ENCODE measurements around the gene ATL2.
"Not testable (repeated sequence)": the region's sequence is repeated elsewhere in the genome, so short reads cannot be mapped to it uniquely, and the experiment has no call there.

ATL2 gene

DNA sequence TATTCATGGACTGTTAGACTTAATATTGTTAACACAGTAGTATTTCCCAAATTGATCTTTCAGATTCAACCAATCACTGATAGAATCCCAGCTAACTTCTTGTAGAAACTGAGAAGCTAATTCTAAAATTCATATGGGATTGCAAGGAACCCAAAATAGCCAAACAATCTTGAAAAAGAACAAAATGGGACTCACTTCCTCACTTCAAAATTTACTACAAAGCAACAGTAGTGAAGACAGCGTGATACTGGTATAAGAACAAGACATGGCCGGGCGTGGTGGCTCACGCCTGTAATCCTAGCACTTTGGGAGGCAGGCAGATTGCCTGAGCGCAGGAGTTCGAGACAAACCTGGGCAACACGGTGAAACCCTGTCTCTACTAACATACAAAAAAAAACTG, 46.3 kb downstream of the ATL2 start:
- no peak overlapping the region for H3K4me3 ChIP-seq (ENCODE audit: low read length)
- TF ChIP-seq, protein P1, sequence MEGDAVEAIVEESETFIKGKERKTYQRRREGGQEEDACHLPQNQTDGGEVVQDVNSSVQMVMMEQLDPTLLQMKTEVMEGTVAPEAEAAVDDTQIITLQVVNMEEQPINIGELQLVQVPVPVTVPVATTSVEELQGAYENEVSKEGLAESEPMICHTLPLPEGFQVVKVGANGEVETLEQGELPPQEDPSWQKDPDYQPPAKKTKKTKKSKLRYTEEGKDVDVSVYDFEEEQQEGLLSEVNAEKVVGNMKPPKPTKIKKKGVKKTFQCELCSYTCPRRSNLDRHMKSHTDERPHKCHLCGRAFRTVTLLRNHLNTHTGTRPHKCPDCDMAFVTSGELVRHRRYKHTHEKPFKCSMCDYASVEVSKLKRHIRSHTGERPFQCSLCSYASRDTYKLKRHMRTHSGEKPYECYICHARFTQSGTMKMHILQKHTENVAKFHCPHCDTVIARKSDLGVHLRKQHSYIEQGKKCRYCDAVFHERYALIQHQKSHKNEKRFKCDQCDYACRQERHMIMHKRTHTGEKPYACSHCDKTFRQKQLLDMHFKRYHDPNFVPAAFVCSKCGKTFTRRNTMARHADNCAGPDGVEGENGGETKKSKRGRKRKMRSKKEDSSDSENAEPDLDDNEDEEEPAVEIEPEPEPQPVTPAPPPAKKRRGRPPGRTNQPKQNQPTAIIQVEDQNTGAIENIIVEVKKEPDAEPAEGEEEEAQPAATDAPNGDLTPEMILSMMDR (IDR thresholded peaks at IDR 0.05; ENCODE audit: insufficient read depth, low read depth, low read length, missing control alignments), result no peak

DNA sequence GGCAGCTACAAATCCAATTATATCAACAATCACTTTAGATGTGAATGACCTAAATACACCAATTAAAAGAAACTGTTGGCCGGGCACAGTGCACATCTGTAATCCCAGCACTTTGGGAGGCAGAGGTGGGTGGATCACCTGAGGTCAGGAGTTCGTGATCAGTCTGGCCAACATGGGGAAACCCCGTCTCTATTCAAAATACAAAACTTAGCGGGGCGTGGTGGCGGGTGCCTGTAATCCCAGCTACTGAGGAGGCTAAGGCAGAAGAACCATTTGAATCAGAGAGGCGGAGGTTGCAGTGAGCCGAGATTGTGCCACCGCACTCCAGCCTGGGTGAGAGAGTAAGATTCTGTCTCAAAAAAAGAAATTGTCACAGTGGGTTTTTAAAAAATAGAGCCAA, 49.5 kb downstream of the ATL2 start:
- H3K4me3 ChIP-seq (ENCODE audit: low read length), result no peak overlapping the region
- TF ChIP-seq, protein P1 (IDR thresholded peaks at IDR 0.05; ENCODE audit: insufficient read depth, low read depth, low read length, missing control alignments), result no peak
- DNase-seq (ENCODE audit: low read depth), result no peak

More for the DNA sequence above, 46.3 kb downstream of the ATL2 start:
- DNase-seq (ENCODE audit: low read depth), result no peak

DNA sequence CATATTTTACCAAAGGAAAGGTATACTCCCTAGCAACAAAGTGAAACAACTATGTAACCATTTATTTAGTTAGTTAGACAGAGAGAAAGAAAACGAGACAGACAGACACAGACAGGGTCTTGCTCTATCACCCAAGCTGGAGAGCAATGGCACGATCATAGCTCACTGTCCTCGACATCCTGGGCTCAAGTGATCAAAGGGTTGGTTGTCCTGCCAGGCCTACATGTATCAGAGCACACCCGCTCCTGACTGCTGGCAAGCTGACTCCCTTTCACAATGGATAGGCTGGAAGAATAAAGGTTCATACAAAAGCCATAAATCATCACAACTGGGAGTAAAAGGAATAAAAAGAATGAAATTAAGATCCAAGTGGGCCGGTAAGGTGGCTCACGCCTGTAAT, 53.5 kb downstream of the ATL2 start:
- TF ChIP-seq, protein P1 (IDR thresholded peaks at IDR 0.05; ENCODE audit: insufficient read depth, low read depth, low read length, missing control alignments), result no peak
- H3K4me3 ChIP-seq (ENCODE audit: low read length), result no peak overlapping the region
- no peak for DNase-seq (ENCODE audit: low read depth)

DNA sequence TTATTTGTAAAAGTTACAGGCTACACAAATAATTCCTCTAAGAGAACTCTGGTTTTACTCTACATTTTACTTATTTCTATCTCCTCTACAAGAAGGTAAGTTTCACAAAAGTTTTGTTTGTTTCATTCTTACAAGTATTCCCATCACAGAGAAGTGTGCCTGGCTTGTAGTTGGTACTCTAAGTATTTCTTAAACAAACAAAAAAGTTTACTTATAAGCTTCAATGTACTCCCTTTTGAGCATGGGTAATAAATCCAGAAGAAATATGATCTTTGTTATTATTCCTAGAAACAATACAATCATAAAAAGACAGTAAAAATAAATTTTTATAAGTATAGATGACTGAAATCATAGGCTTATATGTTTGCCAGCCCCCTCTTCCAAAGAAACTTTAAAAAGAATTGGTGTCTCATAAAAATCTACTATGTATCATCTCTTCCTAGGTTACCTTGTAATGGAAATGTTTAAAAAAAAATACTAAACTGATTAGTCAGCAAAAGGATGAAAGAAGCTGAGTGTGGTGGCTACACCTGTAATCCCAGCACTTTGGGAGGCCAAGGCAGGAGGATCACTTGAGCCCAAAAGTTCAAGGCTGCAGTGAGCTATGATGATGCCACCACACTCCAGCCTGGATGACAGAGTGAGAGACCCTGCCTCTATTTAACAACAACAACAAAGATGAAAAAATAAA, 54.7 kb downstream of the ATL2 start:
- no peak for DNase-seq (ENCODE audit: low read depth)
- no peak overlapping the region for H3K4me3 ChIP-seq (ENCODE audit: low read length)
- TF ChIP-seq, protein P1 (IDR thresholded peaks at IDR 0.05; ENCODE audit: insufficient read depth, low read depth, low read length, missing control alignments), result no peak

DNA sequence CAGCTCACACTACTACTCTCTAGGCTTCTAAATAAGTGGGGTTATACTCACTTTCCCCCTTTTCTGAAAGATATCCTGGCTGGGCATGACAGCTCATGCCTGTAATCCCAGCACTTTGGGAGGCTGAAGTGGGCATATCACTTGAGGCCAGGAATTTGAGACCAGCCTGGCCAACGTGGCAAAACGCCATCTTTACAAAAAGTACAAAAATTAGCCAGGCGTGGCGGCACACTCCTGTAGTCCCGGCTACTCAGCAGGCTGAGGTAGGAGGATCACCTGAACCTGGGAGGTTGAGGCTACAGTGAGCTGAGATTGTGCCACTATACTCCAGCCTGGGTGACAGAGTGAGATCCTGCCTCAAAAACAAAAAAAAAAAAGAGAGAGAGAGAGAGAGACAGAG, 57.8 kb downstream of the ATL2 start:
- H3K4me3 ChIP-seq (ENCODE audit: low read length); DNase-seq (ENCODE audit: low read depth): not testable (repeated sequence)

DNA sequence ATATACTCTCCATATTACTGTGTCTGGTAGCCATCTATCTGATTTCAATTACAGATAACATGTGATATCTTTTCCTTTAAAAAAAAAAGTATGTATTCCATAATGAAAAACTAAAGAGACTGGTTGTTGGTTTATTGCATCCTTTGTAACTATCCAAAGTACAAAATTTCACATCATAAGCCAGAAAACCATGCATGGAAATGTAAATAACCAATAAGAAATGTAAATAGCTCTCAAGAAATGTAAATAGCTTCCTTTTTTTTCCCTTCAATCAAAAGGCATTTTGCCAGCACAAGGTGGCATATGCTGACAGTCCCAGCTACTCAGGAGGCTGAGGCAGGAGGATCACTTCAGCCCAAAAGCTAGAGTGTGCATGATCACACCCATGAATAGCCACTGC, 59.3 kb downstream of the ATL2 start:
- TF ChIP-seq, protein P1 (IDR thresholded peaks at IDR 0.05; ENCODE audit: insufficient read depth, low read depth, low read length, missing control alignments), result no peak
- H3K4me3 ChIP-seq (ENCODE audit: low read length), result no peak overlapping the region
- no peak for DNase-seq (ENCODE audit: low read depth)

DNA sequence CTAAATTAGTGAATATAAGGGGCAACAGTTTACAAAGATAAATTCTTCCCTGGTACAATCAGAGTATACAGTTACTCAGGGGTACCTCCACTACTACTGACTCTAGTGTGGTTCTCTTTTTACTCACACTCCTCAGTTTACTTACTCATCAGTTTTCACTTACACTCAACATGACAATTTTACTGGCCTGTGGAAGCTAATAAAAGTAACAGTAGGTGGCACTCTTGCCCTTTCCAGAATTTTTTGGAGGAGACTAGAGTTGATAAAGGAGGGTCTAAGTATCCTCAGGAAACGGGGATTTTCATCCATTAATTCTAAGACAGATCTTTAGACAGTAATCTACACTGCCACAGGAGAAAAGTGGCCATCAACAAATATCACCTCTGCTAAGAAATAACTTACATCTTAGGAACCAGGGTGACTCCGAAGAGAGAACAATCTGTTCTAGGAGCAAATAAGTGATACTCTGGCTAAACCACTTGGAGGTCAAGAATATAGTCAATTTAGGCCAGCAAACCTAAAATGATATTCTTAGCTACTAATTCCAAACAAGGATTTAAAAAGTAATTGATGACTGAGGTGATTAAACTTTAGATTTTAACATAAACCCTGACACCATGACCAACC, 61.3 kb downstream of the ATL2 start:
- TF ChIP-seq, protein P1 (IDR thresholded peaks at IDR 0.05; ENCODE audit: insufficient read depth, low read depth, low read length, missing control alignments), result peak; percentile 65
- no peak overlapping the region for H3K4me3 ChIP-seq (ENCODE audit: low read length)
- peak; percentile 49 for DNase-seq (ENCODE audit: low read depth)
